ENCODE data around the gene RNF130.

The RNF130 gene

DNA sequence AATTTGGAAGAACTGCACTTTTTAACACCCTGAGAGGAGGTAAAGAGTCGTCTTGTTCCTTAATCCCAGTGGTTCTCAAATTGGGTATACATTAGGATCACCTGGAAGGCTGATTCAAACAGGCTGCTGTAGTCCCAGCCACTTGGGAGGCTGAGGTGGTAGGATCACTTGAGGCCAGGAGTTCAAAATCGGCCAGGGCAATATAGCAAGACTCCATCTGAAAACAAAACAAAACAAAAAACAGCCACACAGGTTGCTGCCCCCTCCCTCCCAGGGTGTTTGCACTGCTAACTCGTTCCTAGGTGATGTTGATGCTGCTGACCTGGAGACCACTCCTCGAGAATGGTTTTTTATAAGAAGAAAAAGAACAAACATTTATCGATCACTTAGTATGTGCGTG, 162.3 kb downstream of the RNF130 start:
- DNase-seq: no peak

DNA sequence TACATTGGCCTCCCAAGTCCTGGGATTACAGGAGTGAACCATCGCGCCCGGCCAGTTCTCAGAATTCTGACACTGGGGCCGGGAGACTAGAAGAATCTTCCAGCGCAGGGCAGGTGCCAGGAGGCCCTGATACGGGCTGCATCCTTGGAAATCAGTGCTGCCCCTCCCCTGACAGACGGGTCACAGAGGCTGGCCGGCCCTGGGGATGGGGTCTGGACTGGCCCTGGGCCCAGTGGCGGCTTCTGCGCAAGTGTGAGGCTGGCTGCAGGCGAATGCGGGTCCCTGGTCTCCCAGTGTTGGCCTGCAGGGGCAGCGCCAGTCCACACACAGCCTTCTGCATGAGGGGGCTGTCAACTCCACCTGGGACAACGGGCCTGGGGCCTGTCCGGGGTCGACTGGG, 163.0 kb downstream of the RNF130 start:
- DNase-seq: no peak

DNA sequence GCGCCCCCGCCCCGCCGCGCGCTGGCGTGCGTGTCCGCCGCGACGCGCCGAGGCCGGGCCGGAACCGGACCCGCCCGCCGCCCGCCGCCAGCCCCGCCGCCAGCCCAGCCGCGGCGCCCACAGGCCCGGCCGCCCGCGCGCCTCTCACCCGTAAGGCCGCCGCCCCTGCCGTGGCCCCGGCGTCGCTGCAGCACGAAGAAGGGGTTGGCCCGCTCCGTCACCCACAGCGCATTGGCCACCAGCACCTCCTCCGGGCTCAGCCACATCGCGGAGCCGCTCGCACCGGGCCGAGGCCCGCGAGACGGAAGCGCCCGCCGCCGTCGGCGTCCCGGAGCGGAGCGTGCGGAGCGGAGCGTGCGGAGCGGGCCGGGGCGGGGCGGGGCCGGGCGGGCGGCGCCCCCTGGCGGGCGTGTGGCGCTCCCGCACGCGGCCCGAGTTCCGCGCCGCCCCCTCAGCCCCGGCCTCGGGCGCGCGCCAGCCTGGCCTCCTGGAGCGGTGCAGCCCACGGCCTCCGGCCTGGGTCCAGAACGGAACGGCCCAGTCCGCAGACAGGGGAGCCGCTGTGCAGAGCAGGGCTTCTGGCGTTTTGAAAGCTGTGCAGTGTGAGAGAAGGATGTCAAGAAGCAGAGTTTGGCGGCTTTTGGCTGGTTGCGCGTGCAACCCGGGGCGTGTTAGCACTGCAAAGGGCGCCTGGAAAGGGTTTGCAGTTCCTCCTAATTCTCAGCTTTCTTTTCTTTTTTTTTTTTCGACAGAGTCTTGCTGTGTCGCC, 163.8 kb downstream of the RNF130 start, which contains the start of gene TBC1D9B:
Gene TBC1D9B (minus strand): TSS at position 342 of the 769 bp plus-strand sequence. CDS start 76 bp downstream, at position 266.
- peak; percentile 35 for DNase-seq

DNA sequence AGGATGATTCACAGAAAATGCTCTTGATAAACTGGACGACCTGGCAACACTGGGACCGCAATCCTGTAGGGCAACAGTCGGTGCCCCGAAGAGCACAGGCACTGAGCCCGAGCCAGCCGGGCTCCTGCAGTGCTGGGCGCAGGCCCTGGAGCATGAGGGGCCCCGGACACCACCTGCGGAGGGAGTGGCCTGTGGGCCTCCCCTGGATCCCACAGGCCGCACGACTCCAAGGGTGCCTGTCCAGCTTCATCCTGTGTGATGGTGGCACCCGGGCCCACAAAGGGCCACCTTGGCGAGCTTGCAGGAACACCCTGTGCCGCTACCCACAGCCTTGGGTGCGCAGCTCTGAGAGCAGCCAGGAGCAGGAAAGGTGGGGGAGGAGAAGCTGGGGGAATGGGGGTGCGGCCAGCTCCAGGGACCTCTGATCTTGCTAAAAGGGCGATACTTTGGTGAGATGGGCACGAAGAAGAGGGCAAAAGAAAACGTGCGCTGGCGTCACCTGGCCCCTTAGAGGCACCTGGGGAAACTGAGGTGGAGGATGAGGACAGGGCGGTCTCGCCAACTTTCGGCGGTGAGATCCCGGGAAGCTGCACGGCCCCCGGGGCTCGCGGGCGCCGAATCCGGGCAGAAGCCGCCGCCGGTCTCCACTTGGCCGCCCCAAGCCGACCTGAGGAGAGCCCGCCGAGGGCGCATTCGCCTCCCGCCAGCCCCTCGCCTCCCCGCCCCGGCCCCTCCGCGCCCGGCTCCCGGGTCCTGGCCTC, 164.6 kb downstream of the RNF130 start:
- no peak for DNase-seq

DNA sequence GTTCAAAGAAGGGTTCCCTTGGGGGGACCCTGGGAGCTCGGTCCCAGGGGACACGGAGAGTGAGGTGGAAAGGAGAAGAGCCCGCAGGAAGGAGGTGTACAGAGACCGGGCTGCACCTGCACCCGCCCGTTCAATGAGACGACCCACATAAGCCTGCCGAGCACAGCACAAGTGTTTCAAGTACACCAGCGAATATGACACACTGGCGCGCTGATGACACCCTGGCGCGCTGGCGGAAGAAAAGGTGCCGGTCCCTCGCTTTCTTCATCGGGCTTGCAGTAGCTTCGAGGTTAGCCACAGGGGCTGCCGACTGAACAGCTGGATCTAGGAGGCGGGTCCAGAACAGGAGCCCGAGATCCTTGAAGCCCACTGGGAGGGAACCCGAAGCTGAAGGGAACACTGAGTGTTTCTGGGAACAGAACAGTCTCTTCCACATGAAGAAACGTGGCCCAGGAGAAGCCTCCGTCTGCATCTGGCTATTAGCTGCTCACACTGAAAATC, 165.2 kb downstream of the RNF130 start:
- DNase-seq: no peak

DNA sequence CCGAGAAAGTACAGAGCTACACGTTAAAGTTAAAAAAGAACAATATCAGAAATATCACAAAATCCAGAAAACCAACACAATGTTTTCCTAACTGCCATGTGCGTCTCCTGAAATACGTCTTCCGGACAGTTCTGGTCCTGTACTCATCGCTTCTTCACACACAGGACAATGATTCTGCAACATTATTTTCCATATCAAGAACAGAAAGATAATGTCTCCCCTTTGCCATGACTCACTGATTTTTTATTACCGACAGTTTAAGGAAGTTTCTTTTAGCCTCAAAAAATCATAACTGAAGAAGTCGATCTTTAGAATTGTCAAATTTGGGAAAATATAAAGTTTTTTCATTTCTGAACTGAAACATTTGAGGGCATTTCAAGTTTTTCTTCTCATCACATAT, 166.4 kb downstream of the RNF130 start:
- DNase-seq: no peak

Measured in NCI-H2107 (cell line).